Heart left ventricle (tissue), 13 donors: ENCODE measurements around the gene PRIMA1.

Source experiments
- POLR2A ChIP-seq, 2 donors: fragments of 450-650 bp; IDR thresholded peaks; one replicate each; pipeline ENCODE4 v1.6.1; 2017; ENCODE audit warnings: antibody characterized with exemption in 2 of 2, mild to moderate bottlenecking in 2 of 2, moderate library complexity in 2 of 2
- TF ChIP-seq, protein P1 (sequence below), 12 donors: fragments of 200-600 bp; sonication (generic) in 4 of 12; IDR thresholded peaks; one replicate each; pipeline versions ENCODE4 v1.5.0 to v1.8.0; 2018 to 2022; ENCODE audit warnings: antibody characterized with exemption in 12 of 12, mild to moderate bottlenecking in 5 of 12
- donor health status: ischemic (EF 13 %, LVEDD 7.1; RV severe dilation, severe dysfunction).
- donor health status: DM: no; HTN: yes; CAD: no.
- donor health status: DM: no; HTN: no; CAD: no.
- donor health status: ischemic (EF 25% LVEDD 6.9; RV normal size, moderate dysfunction).
- donor health status: ischemic (EF 25% LVEDD 5.7; RV mildly dilated, moderate dysfunction).
- donor health status: ischemic (EF 35%, LVEDD 5.7; RV mildly dilated, moderate dysfunction).
- donor health status: nonischemic (EF 11% LVEDD 7.7; RV severe dilation, severe dysfunction).
- donor health status: DM: yes; HTN: yes; CAD: no.
- donor health status: PGD.
- donor health status: ischemic (EF 29% LVEDD 5.4; RV normal size, mild dysfunction).
- donor health status: nonischemic (EF 23%, LVEDD 6.1; RV moderate dilation, normal function).

DNA sequence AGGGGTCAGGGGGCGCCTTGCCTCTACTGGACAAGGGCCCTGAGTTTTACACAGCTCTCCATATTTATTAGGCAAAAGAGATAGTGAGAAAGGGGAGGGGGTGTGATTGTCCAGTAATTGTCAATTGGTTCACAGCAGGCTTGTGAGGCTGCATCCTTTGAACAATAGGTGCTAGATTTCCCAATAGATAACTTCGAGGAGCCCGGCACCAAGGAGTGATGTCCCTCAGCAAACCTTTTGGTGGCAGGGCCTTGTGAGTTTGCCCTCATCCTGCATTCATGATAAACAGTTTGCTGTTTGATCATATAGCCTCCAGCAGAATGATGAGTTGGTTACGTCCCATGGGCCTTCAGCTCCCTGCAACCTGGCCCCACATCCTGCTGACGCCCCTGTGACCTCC is 2.7 kb upstream of the PRIMA1 start:
- TF ChIP-seq, protein P1, sequence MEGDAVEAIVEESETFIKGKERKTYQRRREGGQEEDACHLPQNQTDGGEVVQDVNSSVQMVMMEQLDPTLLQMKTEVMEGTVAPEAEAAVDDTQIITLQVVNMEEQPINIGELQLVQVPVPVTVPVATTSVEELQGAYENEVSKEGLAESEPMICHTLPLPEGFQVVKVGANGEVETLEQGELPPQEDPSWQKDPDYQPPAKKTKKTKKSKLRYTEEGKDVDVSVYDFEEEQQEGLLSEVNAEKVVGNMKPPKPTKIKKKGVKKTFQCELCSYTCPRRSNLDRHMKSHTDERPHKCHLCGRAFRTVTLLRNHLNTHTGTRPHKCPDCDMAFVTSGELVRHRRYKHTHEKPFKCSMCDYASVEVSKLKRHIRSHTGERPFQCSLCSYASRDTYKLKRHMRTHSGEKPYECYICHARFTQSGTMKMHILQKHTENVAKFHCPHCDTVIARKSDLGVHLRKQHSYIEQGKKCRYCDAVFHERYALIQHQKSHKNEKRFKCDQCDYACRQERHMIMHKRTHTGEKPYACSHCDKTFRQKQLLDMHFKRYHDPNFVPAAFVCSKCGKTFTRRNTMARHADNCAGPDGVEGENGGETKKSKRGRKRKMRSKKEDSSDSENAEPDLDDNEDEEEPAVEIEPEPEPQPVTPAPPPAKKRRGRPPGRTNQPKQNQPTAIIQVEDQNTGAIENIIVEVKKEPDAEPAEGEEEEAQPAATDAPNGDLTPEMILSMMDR (IDR thresholded peaks at IDR 0.05) = no peak
- TF ChIP-seq POLR2A (IDR thresholded peaks at IDR 0.05) = no peak
